ENCODE data around the gene OXSR1.
"Not testable (repeated sequence)": the region's sequence is repeated elsewhere in the genome, so short reads cannot be mapped to it uniquely, and the experiment has no call there.

OXSR1 gene

GRCh38 chr3:38130631-38131065 lies 34.7 kb upstream of the OXSR1 start:
- no peak overlapping the region for H3K4me3 ChIP-seq (ENCODE audit: low read length)
- no peak for DNase-seq (ENCODE audit: low read depth)
- TF ChIP-seq CTCF (conservative IDR thresholded peaks at IDR 0.05; ENCODE audit: low read length), result no peak

- DNase-seq (ENCODE audit: low read depth), result peak; percentile 20
- no peak overlapping the region for H3K4me3 ChIP-seq (ENCODE audit: low read length)
Measured at GRCh38 chr3:38131621-38132369, 33.5 kb upstream of the OXSR1 start.

DNA sequence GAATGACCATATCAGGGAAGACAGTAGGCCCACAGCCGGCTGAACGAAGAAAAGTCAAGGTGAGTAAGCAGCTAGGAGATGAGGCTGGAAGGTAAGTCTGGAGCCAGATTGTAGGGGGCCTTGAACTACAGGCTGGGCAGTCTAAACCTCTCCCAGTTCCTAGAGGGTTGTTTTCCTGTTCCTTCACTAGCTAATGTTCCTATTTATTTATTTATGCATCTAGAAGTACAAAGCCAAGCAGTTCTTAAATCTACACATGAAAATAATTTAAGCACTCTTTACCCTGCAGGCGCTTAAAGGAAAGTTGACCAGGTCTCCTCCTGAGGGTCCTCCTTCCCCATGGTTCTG lies 32.2 kb upstream of the OXSR1 start:
- DNase-seq (ENCODE audit: low read depth), result no peak
- no peak for TF ChIP-seq CTCF (conservative IDR thresholded peaks at IDR 0.05; ENCODE audit: low read length)
- no peak overlapping the region for H3K4me3 ChIP-seq (ENCODE audit: low read length)

More at GRCh38 chr3:38131621-38132369, 33.5 kb upstream of the OXSR1 start:
- peak; percentile 48 for TF ChIP-seq CTCF (conservative IDR thresholded peaks at IDR 0.05; ENCODE audit: low read length)

- no peak for DNase-seq (ENCODE audit: low read depth)
- TF ChIP-seq CTCF (conservative IDR thresholded peaks at IDR 0.05; ENCODE audit: low read length), result no peak
- H3K4me3 ChIP-seq (ENCODE audit: low read length), result no peak overlapping the region
Measured at GRCh38 chr3:38133557-38134405, 31.6 kb upstream of the OXSR1 start.

GRCh38 chr3:38134517-38135143 lies 30.7 kb upstream of the OXSR1 start:
- not testable (repeated sequence) for H3K4me3 ChIP-seq (ENCODE audit: low read length)

GRCh38 chr3:38135621-38136277 lies 29.6 kb upstream of the OXSR1 start:
- not testable (repeated sequence) for DNase-seq (ENCODE audit: low read depth)
- H3K4me3 ChIP-seq (ENCODE audit: low read length), result peak overlapping the region; percentile 82

More at GRCh38 chr3:38134517-38135143, 30.7 kb upstream of the OXSR1 start:
- not testable (repeated sequence) for DNase-seq (ENCODE audit: low read depth)

- peak; percentile 52 for DNase-seq (ENCODE audit: low read depth)
- TF ChIP-seq CTCF (conservative IDR thresholded peaks at IDR 0.05; ENCODE audit: low read length), result no peak
- peak overlapping the region; percentile 82 for H3K4me3 ChIP-seq (ENCODE audit: low read length)
Measured at GRCh38 chr3:38136393-38136776, 29.0 kb upstream of the OXSR1 start.
